Keratinocyte (primary cell): ENCODE measurements around the gene EEF1A2. TPM values are rescaled to one million over a fixed set of nuclear protein-coding genes. Genes with fewer than 3 reads are reported as not detected.

ENCODE experiments used
- DNase-seq: peaks from one replicate; pipeline ENCODE4 v3.0.0-alpha.2; 2011; ENCODE audit warnings: low read depth, missing footprints, low spot score
- FAIRE-seq: peaks from 2 replicates; lab custom pipeline; 2011; peaks lifted over from hg19 to GRCh38; lab: Jason Lieb, UNC
- H2AFZ ChIP-seq: 2 replicates; pipeline ENCODE4 v1.6.0; 2012; ENCODE audit warnings: low read length, control low read depth, inconsistent platforms; ENCODE audit not compliant: control insufficient read depth
- H3K27ac ChIP-seq: 2 replicates; pipeline ENCODE4 v1.5.1; 2011; ENCODE audit warnings: low read length; ENCODE audit not compliant: control insufficient read depth, insufficient read depth
- H3K27me3 ChIP-seq: 3 replicates; pipeline ENCODE4 v1.6.0; 2011; ENCODE audit warnings: low read length; ENCODE audit not compliant: control insufficient read depth, insufficient read depth; ENCODE audit errors: extremely low read depth
- H3K36me3 ChIP-seq, 2 experiments: 2 replicates in 1 of 2; 3 replicates in 1 of 2; pipeline ENCODE4 v1.5.1; 2011; ENCODE audit warnings: low read length in 2 of 2, mild to moderate bottlenecking in 1 of 2; ENCODE audit not compliant: control insufficient read depth in 2 of 2, insufficient read depth in 2 of 2; ENCODE audit errors: extremely low read depth in 1 of 2
- H3K4me1 ChIP-seq: 3 replicates; pipeline ENCODE4 v1.5.1; 2011; ENCODE audit warnings: low read length; ENCODE audit not compliant: control insufficient read depth, insufficient read depth; ENCODE audit errors: extremely low read depth
- H3K4me2 ChIP-seq: 3 replicates; pipeline ENCODE4 v1.6.0; 2011; ENCODE audit warnings: low read depth, low read length; ENCODE audit not compliant: control insufficient read depth, insufficient read depth; ENCODE audit errors: extremely low read depth
- H3K4me3 ChIP-seq, 3 experiments: fragments of 200-600 bp in 1 of 3; sonication (generic) in 1 of 3; 2 replicates in 2 of 3; 3 replicates in 1 of 3; pipeline ENCODE4 v1.5.1; 2011 to 2016; ENCODE audit warnings: low read length in 3 of 3, mild to moderate bottlenecking in 3 of 3, control low read depth in 2 of 3, inconsistent platforms in 1 of 3, low read depth in 1 of 3, mixed read lengths in 1 of 3, mixed run types in 1 of 3, moderate library complexity in 1 of 3; ENCODE audit not compliant: control insufficient read depth in 2 of 3, insufficient read depth in 2 of 3; ENCODE audit errors: extremely low read depth in 1 of 3
- H3K79me2 ChIP-seq: 2 replicates; pipeline ENCODE4 v1.6.0; 2012; ENCODE audit warnings: low read length; ENCODE audit not compliant: control insufficient read depth, insufficient read depth
- H3K9ac ChIP-seq: 3 replicates; pipeline ENCODE4 v1.6.0; 2011; ENCODE audit warnings: low read length; ENCODE audit not compliant: control insufficient read depth, insufficient read depth; ENCODE audit errors: extremely low read depth
- H3K9me1 ChIP-seq: 3 replicates; pipeline ENCODE4 v1.6.0; 2011; ENCODE audit warnings: low read length; ENCODE audit not compliant: control insufficient read depth, insufficient read depth; ENCODE audit errors: extremely low read depth
- H3K9me3 ChIP-seq: 2 replicates; pipeline ENCODE4 v1.5.1; 2012; ENCODE audit warnings: low read depth, low read length; ENCODE audit not compliant: control insufficient read depth
- H4K20me1 ChIP-seq: 3 replicates; pipeline ENCODE4 v1.6.0; 2011; ENCODE audit warnings: low read length; ENCODE audit not compliant: control insufficient read depth, insufficient read depth; ENCODE audit errors: extremely low read depth
- EZH2 ChIP-seq: IDR thresholded peaks from one replicate; pipeline ENCODE4 v1.6.1; 2012; ENCODE audit warnings: inconsistent platforms, mild to moderate bottlenecking, low read length, moderate library complexity
- dilution Hi-C: fragments of 300-500 bp; cut with MboI; formaldehyde crosslinking; loops from one replicate; pipeline ENCODE4 v1.7.0; 2020; ENCODE audit warnings: low sequenced_read_pairs; ENCODE audit not compliant: extremely low pct_ligation_motif_present
- polyA plus RNA-seq, 5 experiments: library from polyadenylated mRNA; depleted of rRNA in 3 of 5; stranded (reverse) in 3 of 5; stranded (forward) in 1 of 5; unstranded in 1 of 5; fragments of >200 nt; gene quantifications; 1 replicate in 1 of 5; 2 replicates in 3 of 5; 3 replicates in 1 of 5; pipeline versions ENCODE4 v1.2.1 to v1.2.3, GENCODE V29; 2011 to 2012; ENCODE audit warnings: missing spikeins in 2 of 5, low read depth in 1 of 5, low replicate concordance in 1 of 5
- TF ChIP-seq, protein P1 (sequence below), 3 experiments: IDR thresholded peaks in 1 of 3; conservative IDR thresholded peaks in 1 of 3; optimal IDR thresholded peaks in 1 of 3; 2 replicates in 2 of 3; 3 replicates in 1 of 3; pipeline versions ENCODE3 to v1.5.1; 2011; ENCODE audit warnings: low read length in 3 of 3, mild to moderate bottlenecking in 3 of 3, moderate library complexity in 2 of 3, control low read depth in 1 of 3, inconsistent platforms in 1 of 3; ENCODE audit not compliant: insufficient read depth in 2 of 3; ENCODE audit errors: extremely low read depth in 1 of 3

The EEF1A2 gene
- polyA plus RNA-seq, 1 donor (not counting 4 experiments of a cell fraction or from before 2014, with no cell fraction given): 0.12 TPM

DNA sequence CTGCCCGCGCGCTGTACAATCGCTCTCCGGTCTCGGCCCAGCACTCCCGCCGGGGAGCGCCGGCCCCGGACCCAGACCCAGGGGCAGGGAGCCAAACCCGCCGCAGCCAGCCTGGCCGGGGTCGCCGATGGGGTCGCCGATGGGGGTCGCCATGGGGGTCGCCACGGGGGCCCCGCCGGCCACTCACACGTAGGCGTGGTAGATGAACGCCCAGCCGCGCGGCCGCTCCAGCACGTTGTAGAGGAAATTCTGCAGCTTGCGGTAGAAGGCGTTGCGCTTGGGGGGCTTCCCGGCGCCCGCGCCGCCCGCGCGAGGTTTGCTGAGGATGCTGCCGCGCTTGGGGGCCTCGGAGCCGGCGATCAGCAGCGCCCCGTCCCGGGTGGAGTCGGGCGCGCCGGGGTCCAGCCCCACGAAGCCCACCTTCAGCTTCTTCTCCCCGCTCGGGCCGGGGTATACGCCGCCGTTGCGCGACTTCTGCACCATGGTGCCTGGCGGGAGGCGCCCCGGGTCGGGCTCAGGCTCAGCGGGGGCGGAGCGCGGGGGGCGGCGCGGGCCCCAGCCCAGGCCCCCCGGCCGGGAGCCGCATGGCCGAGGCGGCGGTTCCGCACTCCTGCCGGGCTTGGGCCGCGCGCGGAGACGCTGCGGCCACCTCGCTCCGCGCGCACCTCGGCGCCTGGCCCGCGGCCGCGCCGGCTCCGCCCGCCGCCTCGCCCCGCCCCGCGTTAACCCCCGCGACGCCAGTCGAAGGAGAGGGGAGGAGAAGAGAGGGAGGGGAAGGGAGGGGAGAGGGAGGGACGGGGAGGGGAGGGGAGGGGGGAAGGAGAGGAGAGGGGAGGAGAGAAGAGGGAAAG is 26.7 kb downstream of the EEF1A2 start, which contains the start of gene KCNQ2:
TSS of gene KCNQ2 (minus strand) at position 675 of the 851 bp plus-strand sequence. CDS start at position 483, 192 bp downstream.
- dilution Hi-C loops: no loop called here
- peaks cover 82% of the 10 kb centered on the region for H3K27me3 ChIP-seq

DNA sequence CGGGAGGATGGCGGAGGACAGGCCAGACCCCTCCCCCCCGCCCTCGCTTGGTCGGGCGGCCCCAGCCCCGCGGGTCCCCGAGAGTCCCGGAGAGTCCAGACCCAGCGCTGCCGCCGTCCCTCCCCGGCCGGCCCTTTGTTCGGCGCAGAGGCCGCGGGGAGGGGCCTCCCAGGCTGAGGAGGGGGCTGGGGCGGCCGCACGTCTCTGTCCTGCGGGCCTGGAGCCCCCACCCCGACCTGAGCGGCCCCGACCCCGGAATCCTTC is 27.2 kb downstream of the EEF1A2 start:
- no peak overlapping the region for H3K9ac ChIP-seq
- dilution Hi-C loops: no loop called here

More for the DNA sequence above, 26.7 kb downstream of the EEF1A2 start, which contains the start of gene KCNQ2:
- no peaks in the 10 kb centered on the region for H3K4me1 ChIP-seq
- H4K20me1 ChIP-seq: peaks cover 2% of the 10 kb centered on the region
- FAIRE-seq: no peak
- no peak within 1 kb of the TSS for H3K9ac ChIP-seq
- H3K9me3 ChIP-seq: no peaks in the 10 kb centered on the region
- H3K9me1 ChIP-seq: no peaks in the 10 kb centered on the region
- H3K36me3 ChIP-seq: no peaks in the 10 kb centered on the region
- H3K4me3 ChIP-seq: no peak within 1 kb of the TSS
- no peak for DNase-seq
- no peak within 1 kb of the TSS for H2AFZ ChIP-seq
- TF ChIP-seq EZH2: peak; percentile 99
- TF ChIP-seq, protein P1, sequence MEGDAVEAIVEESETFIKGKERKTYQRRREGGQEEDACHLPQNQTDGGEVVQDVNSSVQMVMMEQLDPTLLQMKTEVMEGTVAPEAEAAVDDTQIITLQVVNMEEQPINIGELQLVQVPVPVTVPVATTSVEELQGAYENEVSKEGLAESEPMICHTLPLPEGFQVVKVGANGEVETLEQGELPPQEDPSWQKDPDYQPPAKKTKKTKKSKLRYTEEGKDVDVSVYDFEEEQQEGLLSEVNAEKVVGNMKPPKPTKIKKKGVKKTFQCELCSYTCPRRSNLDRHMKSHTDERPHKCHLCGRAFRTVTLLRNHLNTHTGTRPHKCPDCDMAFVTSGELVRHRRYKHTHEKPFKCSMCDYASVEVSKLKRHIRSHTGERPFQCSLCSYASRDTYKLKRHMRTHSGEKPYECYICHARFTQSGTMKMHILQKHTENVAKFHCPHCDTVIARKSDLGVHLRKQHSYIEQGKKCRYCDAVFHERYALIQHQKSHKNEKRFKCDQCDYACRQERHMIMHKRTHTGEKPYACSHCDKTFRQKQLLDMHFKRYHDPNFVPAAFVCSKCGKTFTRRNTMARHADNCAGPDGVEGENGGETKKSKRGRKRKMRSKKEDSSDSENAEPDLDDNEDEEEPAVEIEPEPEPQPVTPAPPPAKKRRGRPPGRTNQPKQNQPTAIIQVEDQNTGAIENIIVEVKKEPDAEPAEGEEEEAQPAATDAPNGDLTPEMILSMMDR (optimal IDR thresholded peaks at IDR 0.05 in 1 of 3, IDR thresholded peaks at IDR 0.05 in 1 of 3, conservative IDR thresholded peaks at IDR 0.05 in 1 of 3; ENCODE audit: extremely low read depth in 1 of 3, insufficient read depth in 2 of 3, low read length in 3 of 3): no peak
- H3K4me2 ChIP-seq: no peak within 1 kb of the TSS
- H3K27ac ChIP-seq: no peak within 1 kb of the TSS
- H3K79me2 ChIP-seq: no peaks in the 10 kb centered on the region

More for the DNA sequence above, 27.2 kb downstream of the EEF1A2 start:
- no peak for DNase-seq
- Histone ChIP-seq H2AFZ (no peak overlapping the region), H3K4me1 (no peaks in the 10 kb centered on the region), H3K27me3 (peaks cover 83% of the 10 kb centered on the region), H3K9me3 (no peaks in the 10 kb centered on the region), H3K27ac (no peak overlapping the region), H4K20me1 (no peaks in the 10 kb centered on the region), H3K79me2 (no peaks in the 10 kb centered on the region), H3K4me3 (no peak overlapping the region), H3K36me3 (no peaks in the 10 kb centered on the region), H3K4me2 (no peak overlapping the region), H3K9me1 (no peaks in the 10 kb centered on the region)
- TF ChIP-seq, protein P1 (optimal IDR thresholded peaks at IDR 0.05 in 1 of 3, IDR thresholded peaks at IDR 0.05 in 1 of 3, conservative IDR thresholded peaks at IDR 0.05 in 1 of 3; ENCODE audit: extremely low read depth in 1 of 3, insufficient read depth in 2 of 3, low read length in 3 of 3): no peak
- TF ChIP-seq EZH2: no peak
- FAIRE-seq: no peak
